ENCODE results near the gene OPCML.

The OPCML gene

GRCh38 chr11:133476570-133477250 lies 55.6 kb downstream of the OPCML start:
- H3F3A ChIP-seq (ENCODE audit: low read depth): no peaks in the 10 kb centered on the region
- no peak overlapping the region for H3K9ac ChIP-seq (ENCODE audit: low read depth, low read length, poor library complexity, severe bottlenecking)
- no peaks in the 10 kb centered on the region for H3K9me2 ChIP-seq (replicated peaks; ENCODE audit: low read depth, low read length)
- H4K20me1 ChIP-seq (ENCODE audit: insufficient read depth, low read length, poor library complexity, severe bottlenecking): no peaks in the 10 kb centered on the region
- no peaks in the 10 kb centered on the region for H3K27me3 ChIP-seq (ENCODE audit: insufficient read depth, low read length, poor library complexity, severe bottlenecking)
- no peak for TF ChIP-seq CTCF (conservative IDR thresholded peaks at IDR 0.05; ENCODE audit: low read length)
- no peak for TF ChIP-seq EZH2phosphoT487 (IDR thresholded peaks at IDR 0.05; ENCODE audit: borderline replicate concordance)
- H3K4me1 ChIP-seq (ENCODE audit: insufficient read depth, low read length, poor library complexity, severe bottlenecking): no peaks in the 10 kb centered on the region
- no peak overlapping the region for H3K4me3 ChIP-seq (ENCODE audit: low read length, poor library complexity, severe bottlenecking)
- no peaks in the 10 kb centered on the region for H3K36me3 ChIP-seq (ENCODE audit: insufficient read depth, low read length)
- H3K9me3 ChIP-seq (ENCODE audit: insufficient read depth, low read depth, low read length): peaks cover 10% of the 10 kb centered on the region; the same call in 1 of the 2 replicates
- H2AFZ ChIP-seq (ENCODE audit: low read length): no peak overlapping the region
- H3K4me2 ChIP-seq (ENCODE audit: low read depth, low read length, poor library complexity, severe bottlenecking): no peak overlapping the region
- no peaks in the 10 kb centered on the region for H3K79me2 ChIP-seq (ENCODE audit: insufficient read depth, low read length)

- no peaks in the 10 kb centered on the region for H3F3A ChIP-seq (ENCODE audit: low read depth)
- no peak overlapping the region for H2AFZ ChIP-seq (ENCODE audit: low read length)
- no peak overlapping the region for H3K4me2 ChIP-seq (ENCODE audit: low read depth, low read length, poor library complexity, severe bottlenecking)
- no peaks in the 10 kb centered on the region for H3K9me2 ChIP-seq (replicated peaks; ENCODE audit: low read depth, low read length)
- no peaks in the 10 kb centered on the region for H3K27me3 ChIP-seq (ENCODE audit: insufficient read depth, low read length, poor library complexity, severe bottlenecking)
- no peaks in the 10 kb centered on the region for H3K79me2 ChIP-seq (ENCODE audit: insufficient read depth, low read length)
- H3K9ac ChIP-seq (ENCODE audit: low read depth, low read length, poor library complexity, severe bottlenecking): no peak overlapping the region
- H3K4me3 ChIP-seq (ENCODE audit: low read length, poor library complexity, severe bottlenecking): no peak overlapping the region
- peaks cover 6% of the 10 kb centered on the region; the same call in 1 of the 2 replicates for H3K9me3 ChIP-seq (ENCODE audit: insufficient read depth, low read depth, low read length)
- no peaks in the 10 kb centered on the region for H3K36me3 ChIP-seq (ENCODE audit: insufficient read depth, low read length)
- H4K20me1 ChIP-seq (ENCODE audit: insufficient read depth, low read length, poor library complexity, severe bottlenecking): no peaks in the 10 kb centered on the region
- TF ChIP-seq CTCF (conservative IDR thresholded peaks at IDR 0.05; ENCODE audit: low read length) (no peak), EZH2phosphoT487 (IDR thresholded peaks at IDR 0.05; ENCODE audit: borderline replicate concordance) (no peak)
- no peaks in the 10 kb centered on the region for H3K4me1 ChIP-seq (ENCODE audit: insufficient read depth, low read length, poor library complexity, severe bottlenecking)
Measured at GRCh38 chr11:133474461-133474860, 57.8 kb downstream of the OPCML start.

GRCh38 chr11:133467686-133468085 lies 64.6 kb downstream of the OPCML start:
- no peak for TF ChIP-seq EZH2phosphoT487 (IDR thresholded peaks at IDR 0.05; ENCODE audit: borderline replicate concordance)
- no peak for TF ChIP-seq CTCF (conservative IDR thresholded peaks at IDR 0.05; ENCODE audit: low read length)
- Histone ChIP-seq H3K9me2 (replicated peaks; ENCODE audit: low read depth, low read length) (no peaks in the 10 kb centered on the region), H4K20me1 (ENCODE audit: insufficient read depth, low read length, poor library complexity, severe bottlenecking) (no peaks in the 10 kb centered on the region), H3K27me3 (ENCODE audit: insufficient read depth, low read length, poor library complexity, severe bottlenecking) (no peaks in the 10 kb centered on the region), H3K9me3 (ENCODE audit: insufficient read depth, low read depth, low read length) (no peaks in the 10 kb centered on the region; the same call in 1 of the 2 replicates), H3F3A (ENCODE audit: low read depth) (no peaks in the 10 kb centered on the region), H2AFZ (ENCODE audit: low read length) (no peak overlapping the region), H3K4me3 (ENCODE audit: low read length, poor library complexity, severe bottlenecking) (no peak overlapping the region), H3K79me2 (ENCODE audit: insufficient read depth, low read length) (no peaks in the 10 kb centered on the region), H3K4me1 (ENCODE audit: insufficient read depth, low read length, poor library complexity, severe bottlenecking) (no peaks in the 10 kb centered on the region), H3K9ac (ENCODE audit: low read depth, low read length, poor library complexity, severe bottlenecking) (no peak overlapping the region), H3K4me2 (ENCODE audit: low read depth, low read length, poor library complexity, severe bottlenecking) (no peak overlapping the region), H3K36me3 (ENCODE audit: insufficient read depth, low read length) (no peaks in the 10 kb centered on the region)
